ENCODE results near the gene SIT1. TPM values are rescaled to one million over a fixed set of nuclear protein-coding genes. Genes with fewer than 3 reads are reported as not detected.

The SIT1 gene
- total RNA-seq, 1 donor from 2014 or later: 0.44 TPM

DNA sequence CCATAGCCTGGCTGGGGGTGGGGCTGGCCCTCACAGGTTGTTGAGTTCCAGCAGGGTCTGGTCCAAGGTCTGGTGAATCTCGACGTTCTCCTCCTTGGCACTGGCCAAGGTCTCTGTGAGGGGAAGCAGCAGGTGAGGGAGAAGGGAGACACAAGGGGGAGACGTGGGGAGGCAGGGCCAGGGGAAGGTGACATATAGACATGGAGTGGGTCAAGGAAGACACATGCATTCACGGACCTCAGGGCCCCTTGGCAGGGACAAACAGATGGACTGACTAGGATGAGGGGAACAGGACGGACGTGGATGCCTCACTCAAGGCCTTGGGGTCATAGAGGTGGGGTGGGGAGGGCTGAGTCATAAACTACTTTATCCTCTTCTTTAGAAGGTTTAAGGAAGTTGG lies 31.3 kb upstream of the SIT1 start:
- peak; percentile 20 for ATAC-seq

- ATAC-seq: no peak
Measured at GRCh38 chr9:35681341-35682002, 30.7 kb upstream of the SIT1 start.

DNA sequence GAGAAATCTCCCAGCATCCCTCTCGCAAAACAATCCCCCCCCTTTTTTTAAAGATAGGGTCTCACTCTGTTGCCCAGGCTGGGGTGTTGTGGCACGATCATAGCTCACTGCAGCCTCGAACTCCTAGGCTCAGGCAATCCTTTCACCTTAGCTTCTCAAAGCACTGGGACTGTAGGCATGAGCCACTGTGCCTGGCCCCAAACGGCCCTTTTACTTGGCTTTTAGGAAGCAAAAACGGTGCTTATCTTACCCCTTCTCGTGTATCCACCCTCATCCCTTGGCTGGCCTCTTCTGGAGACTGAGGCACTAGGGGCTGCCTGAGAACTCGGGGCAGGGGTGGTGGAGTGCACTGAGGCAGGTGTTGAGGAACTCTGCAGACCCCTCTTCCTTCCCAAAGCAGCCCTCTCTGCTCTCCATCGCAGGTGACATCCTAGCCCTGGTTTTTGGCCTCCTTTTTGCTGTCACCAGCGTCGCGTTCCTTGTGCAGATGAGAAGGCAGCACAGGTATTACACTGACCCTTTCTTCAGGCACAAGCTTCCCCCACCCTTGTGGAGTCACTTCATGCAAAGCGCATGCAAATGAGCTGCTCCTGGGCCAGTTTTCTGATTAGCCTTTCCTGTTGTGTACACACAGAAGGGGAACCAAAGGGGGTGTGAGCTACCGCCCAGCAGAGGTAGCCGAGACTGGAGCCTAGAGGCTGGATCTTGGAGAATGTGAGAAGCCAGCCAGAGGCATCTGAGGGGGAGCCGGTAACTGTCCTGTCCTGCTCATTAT lies 29.8 kb upstream of the SIT1 start:
- peak; percentile 24 for ATAC-seq

DNA sequence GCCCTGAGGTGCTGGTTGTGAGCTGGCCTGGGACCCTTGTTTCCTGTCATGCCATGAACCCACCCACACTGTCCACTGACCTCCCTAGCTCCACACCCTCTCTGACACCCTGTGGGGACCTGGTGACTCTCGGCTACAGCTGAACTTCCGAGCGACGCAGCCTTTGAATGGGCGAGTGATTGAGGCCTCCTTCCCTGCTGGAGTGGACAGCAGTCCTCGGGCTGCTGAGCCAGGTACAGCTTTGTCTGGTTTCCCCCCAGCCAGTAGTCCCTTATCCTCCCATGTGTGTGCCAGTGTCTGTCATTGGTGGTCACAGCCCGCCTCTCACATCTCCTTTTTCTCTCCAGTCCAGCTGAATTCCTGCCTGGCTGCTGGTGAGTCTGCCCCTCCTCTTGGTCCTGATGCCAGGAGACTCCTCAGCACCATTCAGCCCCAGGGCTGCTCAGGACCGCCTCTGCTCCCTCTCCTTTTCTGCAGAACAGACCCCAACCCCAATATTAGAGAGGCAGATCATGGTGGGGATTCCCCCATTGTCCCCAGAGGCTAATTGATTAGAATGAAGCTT lies 29.1 kb upstream of the SIT1 start:
- no peak for ATAC-seq

DNA sequence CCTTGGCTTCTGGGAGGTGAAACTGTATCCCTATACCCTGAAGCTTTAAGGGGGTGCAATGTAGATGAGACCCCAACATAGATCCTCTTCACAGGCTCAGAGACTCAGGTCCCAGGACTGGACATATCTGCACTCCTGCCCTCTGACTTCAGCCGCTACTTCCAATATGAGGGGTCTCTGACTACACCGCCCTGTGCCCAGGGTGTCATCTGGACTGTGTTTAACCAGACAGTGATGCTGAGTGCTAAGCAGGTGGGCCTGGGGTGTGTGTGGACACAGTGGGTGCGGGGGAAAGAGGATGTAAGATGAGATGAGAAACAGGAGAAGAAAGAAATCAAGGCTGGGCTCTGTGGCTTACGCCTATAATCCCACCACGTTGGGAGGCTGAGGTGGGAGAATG lies 28.4 kb upstream of the SIT1 start:
- no peak for ATAC-seq

DNA sequence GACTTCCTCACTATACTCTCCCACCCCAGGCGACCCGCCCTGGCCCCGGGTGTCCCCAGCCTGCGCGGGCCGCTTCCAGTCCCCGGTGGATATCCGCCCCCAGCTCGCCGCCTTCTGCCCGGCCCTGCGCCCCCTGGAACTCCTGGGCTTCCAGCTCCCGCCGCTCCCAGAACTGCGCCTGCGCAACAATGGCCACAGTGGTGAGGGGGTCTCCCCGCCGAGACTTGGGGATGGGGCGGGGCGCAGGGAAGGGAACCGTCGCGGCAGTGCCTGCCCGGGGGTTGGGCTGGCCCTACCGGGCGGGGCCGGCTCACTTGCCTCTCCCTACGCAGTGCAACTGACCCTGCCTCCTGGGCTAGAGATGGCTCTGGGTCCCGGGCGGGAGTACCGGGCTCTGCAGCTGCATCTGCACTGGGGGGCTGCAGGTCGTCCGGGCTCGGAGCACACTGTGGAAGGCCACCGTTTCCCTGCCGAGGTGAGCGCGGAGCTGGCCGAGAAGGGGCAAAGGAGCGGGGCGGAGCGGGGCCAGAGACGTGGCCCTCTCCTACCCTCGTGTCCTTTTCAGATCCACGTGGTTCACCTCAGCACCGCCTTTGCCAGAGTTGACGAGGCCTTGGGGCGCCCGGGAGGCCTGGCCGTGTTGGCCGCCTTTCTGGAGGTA lies 25.1 kb upstream of the SIT1 start:
- ATAC-seq: peak; percentile 46

GRCh38 chr9:35675204-35675603 lies 24.5 kb upstream of the SIT1 start:
- ATAC-seq: peak; percentile 4

- no peak for ATAC-seq
Measured at GRCh38 chr9:35674025-35674361, 23.3 kb upstream of the SIT1 start.

GRCh38 chr9:35673132-35674024 lies 22.6 kb upstream of the SIT1 start, which contains the start of gene CA9:
Gene CA9, plus strand, starts transcription at chr9:35673928. Its CDS starts 32 bp downstream, at chr9:35673960.
- ATAC-seq: peak; percentile 59

DNA sequence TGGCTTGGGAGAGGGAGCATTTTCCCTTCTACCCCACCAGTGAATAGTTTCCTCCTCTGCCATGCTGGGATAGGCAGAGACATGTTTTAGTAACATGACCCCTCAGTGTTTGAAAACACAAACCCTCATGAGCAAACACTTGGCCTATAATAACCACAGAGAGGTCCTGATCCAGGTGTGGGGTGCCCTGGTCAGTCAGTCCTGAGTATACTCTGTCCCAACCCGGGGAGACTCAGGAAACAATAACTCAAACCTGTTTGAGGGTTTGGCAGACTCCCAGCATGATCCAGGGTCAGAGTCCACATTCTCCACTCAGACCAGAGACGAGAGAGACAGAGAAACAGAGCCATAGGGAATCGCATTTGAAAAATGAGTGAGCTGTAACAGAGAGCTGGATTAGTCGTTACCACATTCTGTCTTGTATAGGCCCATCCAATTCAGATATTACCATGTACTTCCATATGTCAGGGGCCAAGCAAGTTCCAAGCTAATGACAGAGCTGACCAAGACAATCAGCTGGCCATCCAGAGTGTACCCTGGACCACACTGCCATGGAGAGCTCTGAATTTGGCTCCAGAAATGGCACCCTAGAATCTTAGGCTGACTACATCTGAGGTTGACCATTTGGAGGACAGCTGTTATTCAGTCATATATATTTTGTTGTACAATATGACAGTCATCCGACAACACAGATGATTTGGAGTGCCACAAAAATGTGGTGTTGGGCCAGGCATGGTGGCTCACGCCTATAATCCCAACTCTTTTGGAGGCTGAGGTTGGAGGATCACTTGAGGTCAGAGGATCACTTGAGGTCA lies 18.8 kb upstream of the SIT1 start:
- ATAC-seq: no peak

GRCh38 chr9:35667939-35668338 lies 17.2 kb upstream of the SIT1 start:
- ATAC-seq: no peak

GRCh38 chr9:35666549-35666948 lies 15.8 kb upstream of the SIT1 start:
- ATAC-seq: no peak

- ATAC-seq: no peak
Measured at GRCh38 chr9:35666045-35666444, 15.3 kb upstream of the SIT1 start.

GRCh38 chr9:35665471-35665818 lies 14.7 kb upstream of the SIT1 start:
- no peak for ATAC-seq

GRCh38 chr9:35664531-35665470 lies 14.1 kb upstream of the SIT1 start, which contains the start of gene ARHGEF39:
Gene ARHGEF39, minus strand, starts transcription at chr9:35665195. Its CDS starts 26 bp downstream, at chr9:35665169.
- ATAC-seq: peak; percentile 80

DNA sequence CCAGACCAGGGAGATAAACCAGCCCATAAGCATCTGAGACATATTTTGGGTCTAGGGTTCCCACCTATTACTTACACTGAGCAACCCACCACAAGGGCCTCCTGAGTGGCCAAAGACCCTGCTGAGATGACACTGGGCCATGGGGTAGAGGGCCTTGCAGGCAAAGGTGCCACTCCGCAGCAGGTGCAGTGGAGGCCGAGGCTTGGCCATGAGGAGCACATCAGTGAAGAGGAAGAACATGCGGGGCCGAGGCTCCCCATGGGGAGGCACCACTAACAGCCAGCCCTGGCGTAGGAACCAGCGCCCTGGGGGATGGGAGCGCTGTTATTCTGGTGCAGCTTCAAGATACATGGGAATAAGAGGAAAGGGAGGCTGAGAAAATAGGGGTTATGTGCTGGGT lies 11.7 kb upstream of the SIT1 start:
- no peak for ATAC-seq

GRCh38 chr9:35661756-35662350 lies 11.1 kb upstream of the SIT1 start:
- ATAC-seq: no peak

- ATAC-seq: no peak
Measured at GRCh38 chr9:35660966-35661415, 10.3 kb upstream of the SIT1 start.

DNA sequence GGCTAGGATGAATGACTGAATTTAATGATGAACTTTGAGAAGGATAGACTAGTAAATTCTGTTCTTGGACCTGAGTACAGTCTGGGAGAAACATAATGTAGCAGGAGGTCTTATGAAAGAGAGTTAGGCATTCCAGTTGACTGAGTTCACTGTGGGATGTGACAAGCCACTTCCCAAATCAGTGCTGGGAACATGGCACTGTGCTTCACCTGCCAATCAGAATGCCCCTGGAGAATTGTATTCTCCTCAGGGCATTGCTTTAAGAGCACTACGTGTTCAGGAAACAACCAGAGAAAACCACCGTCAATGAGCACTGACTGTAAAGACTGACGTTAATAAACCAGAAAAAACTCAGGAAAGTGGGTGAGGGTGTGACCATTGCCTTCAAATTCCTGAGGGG lies 8.6 kb upstream of the SIT1 start:
- ATAC-seq: no peak

DNA sequence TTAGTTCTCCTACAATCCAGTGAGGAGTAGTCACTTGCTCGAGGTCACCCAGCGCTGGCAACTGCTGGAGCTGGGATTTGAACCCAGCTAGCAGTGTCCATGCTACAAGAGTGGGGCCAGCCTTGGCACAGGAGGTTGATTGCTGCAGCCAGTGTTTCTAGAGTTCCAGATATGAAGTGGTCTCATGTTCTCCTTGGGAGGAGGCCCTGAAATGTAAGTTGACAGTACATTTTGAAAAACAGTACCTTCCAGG lies 8.2 kb upstream of the SIT1 start:
- no peak for ATAC-seq
